ENCODE results near the gene BCL2L12.

The BCL2L12 gene

DNA sequence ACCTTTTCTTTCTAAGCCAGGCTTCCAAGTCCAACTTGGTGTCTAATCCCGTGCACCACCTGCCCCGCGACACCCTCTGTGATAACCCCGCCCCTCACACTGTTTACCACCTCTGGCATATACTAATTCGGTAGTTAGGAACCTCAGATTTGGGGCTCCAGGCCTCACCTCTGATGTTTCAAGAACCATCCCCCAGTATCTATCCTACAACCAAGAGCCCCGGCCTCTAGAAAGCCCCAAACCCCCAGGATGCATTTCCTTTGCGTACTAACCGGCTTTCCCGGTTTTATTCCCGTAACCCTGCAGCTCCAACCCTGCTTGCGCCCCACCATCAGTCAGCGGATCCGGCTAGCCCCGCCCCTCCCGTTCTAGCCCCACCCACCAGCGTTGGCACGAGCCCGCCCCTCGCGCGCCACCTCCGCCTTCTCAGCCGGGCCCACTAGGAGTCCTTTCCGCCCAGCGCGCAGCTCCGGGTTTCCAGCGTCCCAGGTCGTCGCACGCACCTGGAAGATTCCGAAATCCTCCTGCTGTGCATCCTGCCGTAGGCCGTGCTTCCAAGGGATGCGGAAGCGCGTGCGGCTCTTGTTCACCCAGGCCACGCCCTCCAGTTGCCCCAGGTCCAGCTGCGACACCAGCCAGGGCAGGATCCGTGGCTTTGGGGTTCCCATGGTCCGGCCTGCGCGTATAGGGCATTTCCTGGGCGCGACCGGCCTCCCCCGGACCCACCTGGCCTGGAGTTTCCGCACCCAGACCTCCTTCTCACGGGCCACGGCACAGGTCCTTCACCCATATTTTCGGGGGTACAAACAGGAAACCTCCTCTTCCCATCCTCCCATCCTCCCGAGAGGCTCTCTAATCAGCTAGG lies 1.3 kb upstream of the BCL2L12 start:
- DNase-seq (ENCODE audit: low read depth in 2 of 2) = peak in 1 of 2 experiments; percentile 36

DNA sequence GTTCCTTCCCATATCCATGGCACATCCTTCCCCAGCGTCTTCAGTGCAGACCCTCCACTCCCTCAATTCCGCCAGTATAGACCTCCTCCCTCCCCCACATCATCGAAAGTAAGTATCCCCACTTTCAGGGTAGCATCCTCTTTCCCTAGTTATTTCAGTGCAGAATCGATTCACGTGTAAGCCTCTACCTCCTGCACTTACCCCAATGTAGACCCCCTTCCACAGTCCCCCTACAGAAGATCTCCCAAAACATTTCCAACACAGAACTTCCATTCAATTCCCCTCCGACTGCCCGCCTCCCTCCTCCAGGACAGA lies 740 bp upstream of the BCL2L12 start:
- DNase-seq (ENCODE audit: low read depth in 2 of 2) = no peak

DNA sequence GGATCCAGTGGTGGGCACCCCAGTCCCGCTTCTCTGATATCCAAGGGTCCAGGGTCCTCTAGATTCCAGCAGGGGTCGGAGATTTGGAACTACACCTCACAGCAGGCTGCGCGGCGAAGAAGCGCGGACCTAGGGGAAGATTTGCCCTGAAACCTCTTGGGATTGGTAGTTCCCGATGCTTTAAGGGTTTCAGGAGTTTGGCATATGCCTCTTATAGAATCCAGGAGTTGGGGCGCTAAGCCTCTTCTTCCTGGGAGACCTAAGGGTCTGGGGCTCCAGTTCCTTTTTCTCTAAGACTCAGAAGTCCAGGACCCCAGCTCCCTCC lies 349 bp downstream of the BCL2L12 start:
- no peak for DNase-seq (ENCODE audit: low read depth in 2 of 2)

DNA sequence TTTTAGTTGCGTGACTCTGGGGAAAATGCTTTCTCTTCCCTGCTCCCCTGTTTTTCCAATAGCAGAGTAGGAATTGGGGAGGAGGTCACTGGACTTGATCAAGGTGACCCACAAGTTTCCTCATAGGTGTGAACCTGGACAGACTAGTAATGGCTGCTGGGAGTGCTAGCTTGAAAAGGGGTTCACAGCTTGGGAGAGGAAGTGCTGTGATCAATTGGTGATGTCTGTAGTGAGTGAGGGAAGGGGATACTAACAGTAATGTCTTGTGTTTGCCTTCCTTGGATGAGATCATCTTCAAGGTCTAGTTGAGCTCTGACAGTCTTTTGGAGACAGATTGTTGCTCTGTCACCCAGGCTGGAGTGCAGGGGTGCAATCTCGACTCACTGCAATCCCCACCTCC lies 1.7 kb downstream of the BCL2L12 start:
- DNase-seq (ENCODE audit: low read depth in 2 of 2) = no peak

DNA sequence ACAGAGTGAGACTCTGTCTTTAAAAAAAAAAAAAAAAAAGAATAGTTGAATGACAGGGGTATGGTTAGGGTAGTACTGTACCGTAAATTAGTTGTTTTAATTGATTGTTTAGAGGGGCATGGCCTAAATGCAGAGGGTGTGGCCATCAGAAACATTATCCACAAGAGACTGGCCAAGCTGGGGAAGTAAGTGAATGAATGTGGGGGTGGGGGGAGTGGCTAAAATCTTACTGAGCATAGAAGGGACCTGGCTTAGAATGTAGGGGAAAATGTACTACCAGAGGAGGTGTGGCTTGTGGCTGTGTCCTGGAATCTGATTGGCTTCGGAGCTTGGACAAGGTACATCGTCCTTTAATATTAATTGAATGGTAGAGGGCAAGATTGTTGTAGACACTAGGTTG lies 3.8 kb downstream of the BCL2L12 start:
- DNase-seq (ENCODE audit: low read depth in 2 of 2) = no peak

DNA sequence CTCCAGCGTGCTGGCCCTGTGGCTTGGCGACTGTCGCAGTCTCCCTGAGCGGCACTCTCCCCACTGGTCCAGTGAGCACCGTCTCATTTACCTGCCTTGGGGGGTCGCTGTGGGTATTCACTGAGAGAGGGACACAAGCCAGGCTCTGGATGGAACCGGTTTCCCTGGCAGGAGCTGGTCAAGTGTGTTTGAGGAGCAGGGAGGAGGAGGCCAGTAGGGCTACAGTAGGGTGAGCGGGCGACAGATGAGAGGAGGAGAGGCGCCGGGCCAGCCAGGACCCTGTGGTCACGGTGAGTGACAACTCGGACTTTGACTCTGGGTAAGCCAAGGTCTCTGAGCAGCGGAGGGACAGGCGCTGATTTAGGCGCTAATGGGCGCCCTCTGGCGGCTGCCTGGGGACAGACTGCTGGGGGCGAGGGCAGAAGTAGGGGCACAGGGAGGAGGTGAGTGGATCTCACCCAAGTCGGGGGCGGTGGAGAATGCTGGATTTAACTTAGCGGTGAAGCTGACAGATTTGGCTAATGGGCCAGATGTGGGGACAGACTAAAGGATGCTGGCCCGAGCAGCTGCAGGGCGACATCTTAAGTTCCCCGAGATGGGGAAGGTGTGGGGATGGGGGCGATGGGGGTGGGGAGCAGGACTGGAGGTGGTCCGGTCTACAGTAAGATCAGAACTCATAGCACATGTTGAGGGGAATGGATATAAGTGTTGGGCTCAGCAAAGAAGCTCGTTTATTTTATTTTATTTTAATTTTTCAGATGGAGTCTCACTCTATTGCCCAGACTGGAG lies 6.6 kb downstream of the BCL2L12 start:
- DNase-seq (ENCODE audit: low read depth in 2 of 2) = no peak

DNA sequence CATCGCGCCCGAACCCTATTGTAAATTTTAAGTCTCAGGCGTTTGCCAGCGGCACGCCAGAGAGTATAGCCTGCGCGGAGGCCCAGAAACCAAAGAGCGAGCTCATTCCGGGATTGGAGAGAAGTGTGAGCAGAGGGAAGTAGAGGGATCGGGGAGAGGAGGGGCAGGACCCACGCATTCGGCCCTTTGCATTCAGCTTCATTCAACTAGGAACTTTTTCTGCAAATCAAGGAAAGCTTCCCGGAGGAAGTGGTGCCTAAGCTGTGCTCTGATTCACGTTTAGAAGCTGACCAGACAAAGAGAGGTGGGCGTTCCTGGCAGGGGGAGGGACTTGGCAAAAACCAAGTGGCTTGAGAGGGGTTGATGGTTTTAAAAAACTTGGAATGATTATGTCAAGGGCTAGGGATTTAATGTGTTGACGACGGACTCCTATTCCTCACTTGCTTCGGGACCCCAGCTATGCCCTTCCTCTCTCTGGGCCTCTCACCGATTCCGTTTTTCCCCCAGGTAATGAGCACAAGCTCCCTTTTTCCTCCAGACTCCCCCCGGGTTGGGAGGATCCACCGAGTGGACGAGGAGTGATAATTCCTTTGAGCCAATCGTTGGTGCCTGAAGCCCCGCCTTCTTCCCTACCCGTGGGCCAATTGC lies 10.5 kb downstream of the BCL2L12 start:
- DNase-seq (ENCODE audit: low read depth in 2 of 2) = no peak

DNA sequence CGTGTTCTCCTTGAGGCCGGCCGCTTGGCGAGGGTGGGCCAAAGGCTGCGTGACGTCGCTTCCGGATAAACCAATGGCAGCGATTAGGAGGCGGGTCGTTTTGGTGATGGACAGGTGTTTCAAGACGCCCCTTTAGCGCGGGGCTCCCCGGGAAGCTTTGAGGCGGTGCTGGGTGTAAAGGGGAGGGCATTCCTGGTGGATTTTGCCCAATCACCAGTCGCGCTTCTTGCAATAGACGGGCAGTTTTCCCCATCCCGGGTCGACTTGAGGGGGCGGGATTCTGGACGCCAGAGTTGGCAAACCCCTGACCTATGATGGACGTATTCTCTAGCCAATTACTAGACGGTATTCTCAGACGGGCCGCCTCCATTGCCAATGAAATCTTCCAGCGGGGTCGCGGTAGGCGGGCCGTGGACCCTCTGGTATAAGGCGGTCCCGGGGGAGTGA lies 11.1 kb downstream of the BCL2L12 start:
- peak; percentile 100 for DNase-seq (ENCODE audit: low read depth in 2 of 2)

DNA sequence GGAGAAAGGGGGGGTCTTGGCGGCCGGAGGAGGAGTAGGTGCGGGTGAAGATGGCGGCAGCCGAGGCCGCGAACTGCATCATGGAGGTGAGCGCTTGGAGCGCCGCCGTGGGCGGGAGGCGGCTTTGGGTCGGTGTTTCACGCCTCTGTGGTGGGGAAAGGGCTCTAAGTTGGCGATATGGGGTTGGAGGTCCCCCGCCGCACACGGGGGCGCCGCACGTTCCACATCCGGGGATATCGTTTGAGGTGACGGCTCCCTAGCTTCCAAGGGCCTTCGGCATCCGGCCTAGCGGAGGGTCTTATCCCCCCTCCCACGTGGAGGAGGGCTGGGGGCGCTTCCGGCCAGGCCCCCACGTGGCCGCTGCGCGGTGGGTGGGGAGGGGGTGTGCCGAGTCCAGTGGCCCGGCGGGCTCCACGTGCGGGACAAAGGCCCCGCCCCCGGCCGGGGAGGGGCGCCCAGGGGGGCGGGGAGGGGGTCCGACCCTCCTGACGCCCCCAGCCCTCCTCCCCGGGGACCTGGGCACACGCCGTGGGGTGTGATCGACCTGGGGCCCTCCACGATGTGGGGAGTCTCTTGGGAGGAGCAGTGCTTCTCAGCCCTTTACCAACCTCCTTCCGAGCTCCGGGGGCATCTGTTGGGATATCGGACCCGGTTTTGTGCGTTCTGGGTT lies 11.6 kb downstream of the BCL2L12 start, which contains the start of gene PRMT1:
Gene PRMT1 (plus strand): TSS at position 41 of the 670 bp plus-strand sequence. CDS start 10 bp downstream, at position 51.
- DNase-seq (ENCODE audit: low read depth in 2 of 2) = no peak

DNA sequence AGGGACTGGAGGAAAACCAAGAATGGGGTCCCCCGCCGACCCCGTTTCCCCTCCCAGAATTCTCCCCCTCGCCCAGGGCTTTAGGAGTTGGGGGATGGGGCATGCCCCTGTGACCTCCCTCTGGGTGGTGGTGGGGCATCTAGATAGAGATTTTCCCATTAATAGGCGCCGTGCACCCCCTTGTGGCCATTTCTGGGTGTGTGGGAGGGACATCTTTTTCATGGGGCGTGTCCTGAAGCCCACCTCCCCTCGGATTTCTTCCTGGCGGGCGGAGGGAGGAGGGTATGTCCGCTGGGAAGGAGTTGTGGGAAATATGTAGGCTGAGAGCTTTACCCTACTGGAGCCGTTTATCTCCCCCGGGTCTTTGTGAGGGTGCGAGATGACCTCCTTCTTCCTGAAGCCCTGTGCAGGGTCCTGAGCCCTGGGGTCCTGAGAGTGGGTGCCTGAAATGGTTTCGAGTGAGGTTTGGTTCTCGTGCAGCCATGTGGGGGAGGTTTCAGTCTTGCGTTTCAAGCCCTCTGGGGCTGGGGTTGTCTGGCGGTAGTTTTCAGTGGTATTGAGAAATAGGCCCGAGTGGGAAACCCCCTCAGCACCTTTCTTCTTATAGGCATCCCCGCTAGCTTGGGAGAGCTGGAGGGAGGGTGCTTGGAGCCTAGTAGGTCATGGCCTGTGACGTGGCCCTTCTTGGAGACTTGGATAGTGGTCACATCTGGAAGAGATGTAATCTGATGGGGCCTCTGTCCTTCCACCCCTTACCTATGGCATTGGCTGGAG lies 12.4 kb downstream of the BCL2L12 start:
- no peak for DNase-seq (ENCODE audit: low read depth in 2 of 2)

DNA sequence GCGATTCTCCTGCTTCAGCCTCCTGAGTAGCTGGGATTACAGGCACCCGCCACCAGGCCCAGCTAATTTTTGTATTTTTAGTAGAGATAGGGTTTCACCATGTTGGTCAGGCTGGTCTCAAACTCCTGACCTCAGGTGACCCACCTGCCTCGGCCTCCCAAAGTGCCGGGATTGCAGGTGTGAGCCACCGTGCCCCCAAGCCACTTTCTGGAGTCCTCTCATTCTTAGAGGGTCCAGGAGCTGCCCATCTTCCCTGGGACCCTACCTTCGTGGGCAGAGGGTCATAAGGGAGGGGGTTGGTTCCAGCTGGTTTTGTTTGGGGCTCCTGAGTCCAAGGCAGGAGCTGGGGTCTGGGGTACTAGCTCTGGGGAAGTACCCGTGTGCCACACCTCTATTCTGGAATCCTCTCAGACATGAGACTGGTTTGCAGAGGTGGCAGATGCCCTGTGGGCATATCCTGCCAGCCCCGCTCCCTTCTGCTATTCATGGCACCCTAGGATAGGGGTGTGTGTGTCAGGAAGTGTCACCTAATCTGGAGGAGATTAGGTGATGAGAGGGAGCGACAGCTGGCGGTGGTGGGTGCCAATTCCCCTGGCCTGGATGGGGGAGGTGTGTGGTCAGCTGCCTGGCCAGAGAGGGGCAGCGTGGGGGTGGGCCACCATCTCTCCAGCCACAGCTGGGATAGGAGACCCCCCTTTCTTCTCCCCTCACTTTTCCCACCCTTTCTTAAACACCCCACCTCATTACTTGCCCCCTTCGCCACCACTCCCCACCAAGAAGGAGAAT lies 13.4 kb downstream of the BCL2L12 start:
- no peak for DNase-seq (ENCODE audit: low read depth in 2 of 2)

DNA sequence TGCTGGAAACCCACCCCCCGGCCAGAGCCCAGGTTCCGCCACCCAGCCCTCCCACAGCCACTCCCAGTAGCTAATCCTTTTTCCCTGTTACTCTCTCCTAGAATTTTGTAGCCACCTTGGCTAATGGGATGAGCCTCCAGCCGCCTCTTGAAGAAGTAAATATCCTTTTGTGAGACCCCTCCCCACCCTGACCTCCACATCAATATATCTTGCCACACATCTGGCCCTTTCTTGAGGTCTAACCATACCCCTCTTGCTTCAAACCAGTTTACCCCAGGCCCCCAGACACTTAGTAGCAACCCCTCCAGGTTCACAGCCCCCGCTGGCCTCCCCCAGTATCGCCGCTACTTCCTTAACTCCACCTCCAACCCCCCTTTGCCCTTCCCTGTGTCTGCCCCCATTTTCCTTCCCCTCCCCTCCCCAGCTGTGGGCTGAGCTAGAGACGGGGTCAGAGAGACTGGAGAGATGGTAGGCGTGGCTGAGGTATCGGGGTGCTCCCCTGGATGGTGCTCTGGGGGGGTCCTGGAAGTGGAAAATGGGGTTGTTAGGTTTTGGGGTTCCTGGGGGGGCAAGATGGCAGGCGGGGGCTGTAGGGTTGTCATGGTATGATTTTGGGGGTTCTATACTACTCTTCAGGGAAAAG lies 14.2 kb downstream of the BCL2L12 start:
- no peak for DNase-seq (ENCODE audit: low read depth in 2 of 2)

DNA sequence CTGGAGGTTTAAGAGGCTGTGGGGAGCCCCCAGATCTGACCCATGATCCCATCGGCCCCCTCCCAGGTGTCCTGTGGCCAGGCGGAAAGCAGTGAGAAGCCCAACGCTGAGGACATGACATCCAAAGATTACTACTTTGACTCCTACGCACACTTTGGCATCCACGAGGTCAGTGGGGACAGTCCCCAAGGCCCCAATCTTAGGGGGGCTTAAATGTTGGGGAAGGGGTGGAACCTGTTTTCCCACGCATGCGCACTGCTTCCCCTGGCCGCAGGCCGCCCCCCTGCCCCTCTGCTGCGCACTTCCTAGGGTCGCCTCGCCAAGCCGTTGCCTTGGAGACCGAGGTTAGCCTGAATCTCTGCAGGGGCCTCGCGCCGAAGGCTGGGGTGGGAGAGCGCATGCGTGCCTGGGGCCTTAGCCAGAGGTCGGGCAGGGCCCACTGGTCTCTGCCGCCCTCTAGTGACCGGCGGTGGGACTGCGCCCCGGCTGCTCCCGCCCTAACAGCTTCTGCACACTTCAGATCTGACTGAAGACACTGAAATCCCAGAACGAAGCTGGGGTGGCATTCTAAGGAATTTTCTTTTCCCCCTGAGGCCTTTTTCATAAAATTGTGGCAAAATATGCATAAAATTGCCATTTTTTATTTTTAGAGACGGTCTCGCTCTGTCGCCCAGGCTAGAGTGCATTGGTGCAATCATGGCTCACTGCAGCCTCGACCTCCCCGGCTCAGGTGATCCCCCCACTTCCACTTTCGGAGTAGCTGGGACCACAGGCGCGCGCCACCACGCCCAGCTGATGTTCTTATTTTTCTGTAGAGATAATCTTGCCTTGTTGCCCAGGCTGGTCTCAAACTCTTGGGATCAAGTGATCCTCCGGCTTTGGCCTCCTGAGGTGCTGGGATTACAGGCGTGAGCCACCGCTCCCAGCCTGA lies 15.0 kb downstream of the BCL2L12 start:
- DNase-seq (ENCODE audit: low read depth in 2 of 2) = peak in 1 of 2 experiments; percentile 61

DNA sequence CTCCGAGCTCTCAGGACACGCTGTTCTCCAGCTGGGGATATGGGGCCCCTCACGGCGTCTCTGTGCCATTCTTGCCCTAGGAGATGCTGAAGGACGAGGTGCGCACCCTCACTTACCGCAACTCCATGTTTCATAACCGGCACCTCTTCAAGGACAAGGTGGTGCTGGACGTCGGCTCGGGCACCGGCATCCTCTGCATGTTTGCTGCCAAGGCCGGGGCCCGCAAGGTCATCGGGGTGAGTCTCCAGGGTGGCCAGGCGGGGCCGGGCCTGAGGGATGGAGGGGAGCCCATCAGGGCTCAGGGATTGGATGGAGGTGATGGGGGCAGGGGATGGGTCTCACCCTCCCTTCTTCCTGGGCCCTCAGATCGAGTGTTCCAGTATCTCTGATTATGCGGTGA lies 16.1 kb downstream of the BCL2L12 start:
- no peak for DNase-seq (ENCODE audit: low read depth in 2 of 2)

DNA sequence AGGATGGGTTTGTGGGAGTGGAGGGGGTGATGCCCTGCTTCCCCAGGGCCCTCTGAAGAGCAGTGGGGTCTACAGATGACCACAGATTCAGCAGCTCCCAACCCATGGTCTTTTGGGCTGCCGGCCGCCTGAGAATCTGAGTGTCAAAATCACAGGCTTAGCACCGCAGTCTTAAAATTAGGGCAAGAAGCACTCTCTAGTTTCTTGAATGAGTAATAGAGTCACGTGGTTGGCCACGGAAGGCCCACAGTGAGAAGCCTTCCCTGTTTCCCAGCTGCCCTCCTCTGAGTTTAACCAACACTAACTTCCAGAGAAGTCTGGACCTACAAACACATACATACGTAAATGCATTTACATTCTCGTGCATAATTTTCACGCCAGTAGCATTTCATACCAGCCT lies 16.5 kb downstream of the BCL2L12 start:
- no peak for DNase-seq (ENCODE audit: low read depth in 2 of 2)

DNA sequence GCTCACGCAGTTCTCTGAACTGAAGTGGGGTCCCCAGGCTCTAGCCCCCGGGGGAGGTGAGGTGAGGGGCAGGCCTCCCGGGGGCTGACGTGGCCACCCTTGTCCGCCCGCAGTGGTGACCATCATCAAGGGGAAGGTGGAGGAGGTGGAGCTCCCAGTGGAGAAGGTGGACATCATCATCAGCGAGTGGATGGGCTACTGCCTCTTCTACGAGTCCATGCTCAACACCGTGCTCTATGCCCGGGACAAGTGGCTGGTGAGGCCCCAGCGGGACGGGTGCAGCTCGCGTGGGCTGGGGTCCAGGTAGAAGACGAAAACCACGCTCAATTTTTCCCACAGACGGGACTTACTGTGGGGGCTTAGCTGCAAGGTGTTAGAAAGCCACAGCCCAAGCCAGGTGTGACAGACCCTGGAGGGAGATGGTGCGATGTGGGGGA lies 18.1 kb downstream of the BCL2L12 start:
- no peak for DNase-seq (ENCODE audit: low read depth in 2 of 2)

DNA sequence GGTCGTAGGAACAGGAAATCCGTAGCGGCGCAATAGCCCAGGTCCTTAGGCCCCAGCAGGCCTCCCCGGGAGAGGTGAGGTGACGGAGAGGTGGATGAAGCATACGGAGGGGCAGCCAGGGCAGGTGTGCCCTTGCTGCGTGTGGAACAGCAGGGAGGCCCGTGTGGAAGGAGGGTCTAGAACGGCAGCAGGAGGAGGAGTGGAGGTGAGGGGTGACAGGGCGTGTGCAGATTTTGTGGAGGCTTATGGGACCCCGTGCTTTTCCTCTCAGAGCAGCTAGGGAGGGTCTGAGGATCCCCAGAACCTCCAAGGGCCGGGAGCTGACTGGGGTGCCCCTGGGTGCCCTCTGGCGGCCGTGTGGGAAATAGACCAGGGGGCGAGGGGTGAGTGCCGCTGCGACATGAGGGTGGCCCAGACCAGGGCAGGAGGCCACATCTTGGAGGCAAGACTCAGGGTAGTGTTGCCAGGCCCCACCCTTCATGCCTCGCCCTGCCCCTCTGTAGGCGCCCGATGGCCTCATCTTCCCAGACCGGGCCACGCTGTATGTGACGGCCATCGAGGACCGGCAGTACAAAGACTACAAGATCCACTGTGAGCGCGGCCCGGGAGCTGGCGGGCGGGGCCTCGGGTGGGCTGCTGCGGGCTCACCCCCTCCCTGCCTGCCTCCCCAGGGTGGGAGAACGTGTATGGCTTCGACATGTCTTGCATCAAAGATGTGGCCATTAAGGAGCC lies 18.7 kb downstream of the BCL2L12 start:
- no peak for DNase-seq (ENCODE audit: low read depth in 2 of 2)

DNA sequence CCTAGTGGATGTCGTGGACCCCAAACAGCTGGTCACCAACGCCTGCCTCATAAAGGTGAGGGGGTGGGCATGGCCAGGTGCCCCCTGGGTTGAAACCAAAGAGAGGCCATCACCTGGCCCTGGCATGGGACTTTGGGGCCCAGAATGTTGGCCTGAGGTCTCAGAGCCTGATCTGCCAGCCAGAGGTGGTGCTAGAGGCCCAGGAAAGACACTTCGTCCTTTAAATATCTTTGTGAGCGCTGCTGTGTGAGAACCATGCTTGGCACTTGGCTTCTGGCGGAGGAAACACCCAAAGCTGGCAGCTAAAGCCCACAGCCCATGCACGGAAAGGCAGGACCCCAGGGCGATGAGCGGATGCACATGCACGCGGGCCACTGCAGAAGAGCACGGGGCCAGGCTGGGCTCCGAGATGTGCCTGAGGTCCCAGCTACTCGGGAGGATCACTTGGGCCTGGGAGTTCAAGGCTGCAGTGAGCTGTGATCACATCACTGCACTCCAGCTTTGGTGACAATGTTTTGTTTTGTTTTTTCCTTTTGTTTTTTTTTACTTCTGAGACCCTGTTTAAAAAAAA lies 19.3 kb downstream of the BCL2L12 start:
- no peak for DNase-seq (ENCODE audit: low read depth in 2 of 2)
